Measurements from ENCODE around the gene PVR. TPM values are rescaled to one million over a fixed set of nuclear protein-coding genes. Genes with fewer than 3 reads are reported as not detected.

The PVR gene
- total and polyA plus RNA-seq, 10 of the 15 experiments (the other 5 are each of a cell fraction or from before 2014, with no cell fraction given) = 0.07 to 4.0 (median 1.9) TPM

- Histone ChIP-seq H3K4me3 (no peak overlapping the region), H3K27ac (ENCODE audit: control insufficient read depth, insufficient read depth) (no peak overlapping the region), H3K4me1 (ENCODE audit: control insufficient read depth, insufficient read depth, low read length) (no peaks in the 10 kb centered on the region), H3K79me2 (ENCODE audit: control insufficient read depth, insufficient read depth, low read length) (no peaks in the 10 kb centered on the region), H3K36me3 (ENCODE audit: control insufficient read depth in 2 of 2, insufficient read depth in 2 of 2, low read length in 1 of 2) (no peaks in the 10 kb centered on the region), H4K20me1 (ENCODE audit: control insufficient read depth, insufficient read depth) (no peaks in the 10 kb centered on the region), H2AFZ (ENCODE audit: control insufficient read depth, low read depth, low read length) (no peak overlapping the region), H3K9me3 (replicated peaks; ENCODE audit: control insufficient read depth, insufficient read depth, low read length) (no peaks in the 10 kb centered on the region), H3K9ac (ENCODE audit: control insufficient read depth, insufficient read depth, low read length) (no peak overlapping the region), H3K4me2 (ENCODE audit: control insufficient read depth, insufficient read depth) (no peak overlapping the region), H3K27me3 (replicated peaks in 1 of 2; ENCODE audit: control insufficient read depth in 2 of 2, insufficient read depth in 2 of 2, low read length in 1 of 2) (no peaks in the 10 kb centered on the region)
- in situ Hi-C loops (cut with MboI) (no loop called here), intact Hi-C loops (cut with micrococcal nuclease; ENCODE audit: unreplicated experiment) (no loop called here)
- no TSS peak for BruUV-seq (replicated peaks)
- POLR2A ChIA-PET = interaction anchor here (0.6 kb wide), 1 partner anchor 1594 kb away, joined by 3 read pairs; no protein-coding TSS in a partner anchor
- RAD21 ChIA-PET (ENCODE audit: unreplicated experiment) = interaction anchor here (1.5 to 2.6 kb wide), 2 partner anchors 8 to 108 kb away, joined by 7 to 9 read pairs; no protein-coding TSS in a partner anchor
- 23% methylated on average over 7 of the region's 7 CpGs for WGBS (ENCODE audit: insufficient coverage, insufficient replicate concordance, low lambda C conversion rate, missing lambda C conversion rate)
- TF ChIP-seq MAX (IDR thresholded peaks at IDR 0.05; ENCODE audit: low read depth, low read length) (no peak), CBX5 (IDR thresholded peaks at IDR 0.05; ENCODE audit: low read depth) (no peak), PRDM15 (CRISPR knock-in tag; IDR thresholded peaks at IDR 0.05) (no peak)
- CTCF ChIA-PET = interaction anchor here (0.5 to 2.6 kb wide), 6 partner anchors 8 to 157 kb away, joined by 3 to 15 read pairs (median 4); no protein-coding TSS in a partner anchor
- SMC1A ChIA-PET (ENCODE audit: uncharacterized antibody, unreplicated experiment) = interaction anchor here (0.7 to 0.8 kb wide), 3 partner anchors 86 to 187 kb away, joined by 3 to 4 read pairs (median 3); no protein-coding TSS in a partner anchor
- no peak for FAIRE-seq
- DNase-seq (ENCODE audit: low read depth, low spot score) = no peak
- ATAC-seq = no peak
Observed at GRCh38 chr19:44662691-44663385, 19.1 kb downstream of the PVR start.
